Lower leg skin (tissue), 4 donors: Measurements from ENCODE around the gene DUSP5. TPM values are rescaled to one million over a fixed set of nuclear protein-coding genes. Genes with fewer than 3 reads are reported as not detected.

ENCODE experiments used
- DNase-seq, 2 donors: peaks; one replicate each; pipeline ENCODE4 v3.0.0-alpha.2; 2019; ENCODE audit warnings: low spot score in 2 of 2
- H3K4me3 ChIP-seq: fragments of 200-600 bp; sonication (generic); 2 replicates; pipeline ENCODE4 v1.5.1; 2017; ENCODE audit warnings: mild to moderate bottlenecking, low read depth; ENCODE audit not compliant: poor library complexity, severe bottlenecking
- POLR2A ChIP-seq, 2 donors: fragments of 450-650 bp; IDR thresholded peaks; one replicate each; pipeline ENCODE4 v1.6.1; 2016 to 2017; ENCODE audit warnings: antibody characterized with exemption in 2 of 2, mild to moderate bottlenecking in 1 of 2, moderate library complexity in 1 of 2
- WGBS, 2 donors: methylation state at CpG; one replicate each; pipeline ENCODE4 v1.1.5; 2018; 5-methylcytosine and 5-hydroxymethylcytosine counted together
- intact Hi-C: fragments of 100-400 bp; cut with DNase I; formaldehyde crosslinking; loops from one replicate; pipeline ENCODE4 v1.15.0; 2023; ENCODE audit warnings: low total_unique reads
- total RNA-seq, 4 donors: library from RNA; depleted of rRNA; stranded (reverse); fragments of >200 nt; gene quantifications; one replicate each; pipeline ENCODE4 v1.1.0, GENCODE V29; 2016
- TF ChIP-seq, protein P1 (sequence below), 3 donors: fragments of 450-650 bp; IDR thresholded peaks; one replicate each; pipeline ENCODE4 v1.5.1; 2016; ENCODE audit warnings: antibody characterized with exemption in 3 of 3, mild to moderate bottlenecking in 3 of 3, moderate library complexity in 2 of 3

The DUSP5 gene
- total RNA-seq, 4 donors from 2014 or later: 29.8 to 57.2 (median 32.9) TPM

DNA sequence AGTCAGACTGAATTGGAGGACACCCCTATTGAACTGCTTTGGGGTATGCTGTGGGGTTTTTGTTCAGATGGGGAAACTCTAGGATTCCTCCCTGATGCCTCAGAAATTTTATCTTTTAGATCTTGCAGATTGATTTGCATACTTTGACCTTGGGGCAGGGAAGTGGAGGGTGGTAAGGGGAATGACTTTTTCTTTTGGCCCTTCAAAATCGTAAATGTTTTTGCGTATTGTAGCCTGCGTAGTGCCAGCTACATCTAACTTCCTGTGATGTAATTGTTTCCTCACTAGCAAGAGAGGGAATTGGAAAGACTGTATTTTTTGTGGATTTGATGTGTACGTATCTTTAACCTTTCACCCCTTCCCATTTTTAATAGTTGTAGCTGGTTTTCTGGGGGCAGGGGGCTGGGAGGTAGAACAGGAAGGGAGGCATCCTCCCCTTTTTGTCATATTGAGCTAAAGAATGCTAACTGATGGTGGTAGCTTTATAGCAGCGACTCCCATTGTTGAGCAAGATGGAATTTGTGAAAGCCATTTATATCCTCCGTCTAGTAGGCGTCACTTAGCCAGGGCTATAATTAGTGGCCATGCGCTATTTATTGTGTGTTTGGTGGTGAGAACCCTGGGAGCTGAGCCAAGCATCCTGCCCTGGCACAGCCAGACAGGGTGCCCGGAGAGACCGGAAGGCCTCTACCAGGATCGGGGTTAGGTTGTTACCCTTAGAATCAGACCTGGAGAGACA lies 11.3 kb downstream of the DUSP5 start:
- 69 to 72% methylated on average over 11 of the region's 11 CpGs for WGBS, 2 donors
- H3K4me3 ChIP-seq: no peak overlapping the region
- DNase-seq: no peak
- intact Hi-C loops: no loop called here
- TF ChIP-seq, protein P1, sequence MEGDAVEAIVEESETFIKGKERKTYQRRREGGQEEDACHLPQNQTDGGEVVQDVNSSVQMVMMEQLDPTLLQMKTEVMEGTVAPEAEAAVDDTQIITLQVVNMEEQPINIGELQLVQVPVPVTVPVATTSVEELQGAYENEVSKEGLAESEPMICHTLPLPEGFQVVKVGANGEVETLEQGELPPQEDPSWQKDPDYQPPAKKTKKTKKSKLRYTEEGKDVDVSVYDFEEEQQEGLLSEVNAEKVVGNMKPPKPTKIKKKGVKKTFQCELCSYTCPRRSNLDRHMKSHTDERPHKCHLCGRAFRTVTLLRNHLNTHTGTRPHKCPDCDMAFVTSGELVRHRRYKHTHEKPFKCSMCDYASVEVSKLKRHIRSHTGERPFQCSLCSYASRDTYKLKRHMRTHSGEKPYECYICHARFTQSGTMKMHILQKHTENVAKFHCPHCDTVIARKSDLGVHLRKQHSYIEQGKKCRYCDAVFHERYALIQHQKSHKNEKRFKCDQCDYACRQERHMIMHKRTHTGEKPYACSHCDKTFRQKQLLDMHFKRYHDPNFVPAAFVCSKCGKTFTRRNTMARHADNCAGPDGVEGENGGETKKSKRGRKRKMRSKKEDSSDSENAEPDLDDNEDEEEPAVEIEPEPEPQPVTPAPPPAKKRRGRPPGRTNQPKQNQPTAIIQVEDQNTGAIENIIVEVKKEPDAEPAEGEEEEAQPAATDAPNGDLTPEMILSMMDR (IDR thresholded peaks at IDR 0.05): no peak
- no peak for TF ChIP-seq POLR2A (IDR thresholded peaks at IDR 0.05)

DNA sequence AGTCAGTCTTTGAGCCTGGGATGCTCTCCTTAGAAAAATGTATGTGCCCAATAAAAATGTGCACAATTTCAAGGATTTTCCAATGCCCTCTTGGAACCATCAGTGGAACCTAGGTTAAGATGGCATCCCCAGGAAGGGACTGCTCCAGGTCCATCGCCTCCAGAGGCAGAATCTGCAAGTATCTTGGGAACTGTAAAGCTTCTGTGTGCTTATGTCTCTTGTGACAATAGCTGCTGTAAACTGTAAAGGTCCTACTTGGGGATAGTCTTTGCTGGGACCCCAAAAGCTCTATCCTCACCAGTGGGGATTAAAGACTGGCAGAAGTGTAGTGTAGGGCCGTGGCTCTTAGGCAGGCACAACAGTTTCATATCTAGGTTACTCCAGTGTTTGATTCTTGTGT lies 11.9 kb downstream of the DUSP5 start:
- intact Hi-C loops: no loop called here
- no peak overlapping the region for H3K4me3 ChIP-seq
- no peak for DNase-seq
- 97 to 100% methylated on average over 2 of the region's 2 CpGs for WGBS, 2 donors
- TF ChIP-seq, protein P1 (IDR thresholded peaks at IDR 0.05): no peak
- no peak for TF ChIP-seq POLR2A (IDR thresholded peaks at IDR 0.05)

DNA sequence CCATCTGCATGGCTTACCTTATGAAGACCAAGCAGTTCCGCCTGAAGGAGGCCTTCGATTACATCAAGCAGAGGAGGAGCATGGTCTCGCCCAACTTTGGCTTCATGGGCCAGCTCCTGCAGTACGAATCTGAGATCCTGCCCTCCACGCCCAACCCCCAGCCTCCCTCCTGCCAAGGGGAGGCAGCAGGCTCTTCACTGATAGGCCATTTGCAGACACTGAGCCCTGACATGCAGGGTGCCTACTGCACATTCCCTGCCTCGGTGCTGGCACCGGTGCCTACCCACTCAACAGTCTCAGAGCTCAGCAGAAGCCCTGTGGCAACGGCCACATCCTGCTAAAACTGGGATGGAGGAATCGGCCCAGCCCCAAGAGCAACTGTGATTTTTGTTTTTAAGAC lies 12.4 kb downstream of the DUSP5 start:
- no peak overlapping the region for H3K4me3 ChIP-seq
- DNase-seq: no peak
- WGBS, 2 donors: 92 to 95% methylated on average over 9 of the region's 9 CpGs
- TF ChIP-seq, protein P1 (IDR thresholded peaks at IDR 0.05): no peak
- no peak for TF ChIP-seq POLR2A (IDR thresholded peaks at IDR 0.05)
- intact Hi-C loops: no loop called here

DNA sequence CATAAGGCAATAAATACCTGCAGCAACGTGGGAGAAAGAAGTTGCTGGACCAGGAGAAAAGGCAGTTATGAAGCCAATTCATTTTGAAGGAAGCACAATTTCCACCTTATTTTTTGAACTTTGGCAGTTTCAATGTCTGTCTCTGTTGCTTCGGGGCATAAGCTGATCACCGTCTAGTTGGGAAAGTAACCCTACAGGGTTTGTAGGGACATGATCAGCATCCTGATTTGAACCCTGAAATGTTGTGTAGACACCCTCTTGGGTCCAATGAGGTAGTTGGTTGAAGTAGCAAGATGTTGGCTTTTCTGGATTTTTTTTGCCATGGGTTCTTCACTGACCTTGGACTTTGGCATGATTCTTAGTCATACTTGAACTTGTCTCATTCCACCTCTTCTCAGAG lies 13.0 kb downstream of the DUSP5 start:
- 93 to 94% methylated on average over 3 of the region's 3 CpGs for WGBS, 2 donors
- no peak for DNase-seq

DNA sequence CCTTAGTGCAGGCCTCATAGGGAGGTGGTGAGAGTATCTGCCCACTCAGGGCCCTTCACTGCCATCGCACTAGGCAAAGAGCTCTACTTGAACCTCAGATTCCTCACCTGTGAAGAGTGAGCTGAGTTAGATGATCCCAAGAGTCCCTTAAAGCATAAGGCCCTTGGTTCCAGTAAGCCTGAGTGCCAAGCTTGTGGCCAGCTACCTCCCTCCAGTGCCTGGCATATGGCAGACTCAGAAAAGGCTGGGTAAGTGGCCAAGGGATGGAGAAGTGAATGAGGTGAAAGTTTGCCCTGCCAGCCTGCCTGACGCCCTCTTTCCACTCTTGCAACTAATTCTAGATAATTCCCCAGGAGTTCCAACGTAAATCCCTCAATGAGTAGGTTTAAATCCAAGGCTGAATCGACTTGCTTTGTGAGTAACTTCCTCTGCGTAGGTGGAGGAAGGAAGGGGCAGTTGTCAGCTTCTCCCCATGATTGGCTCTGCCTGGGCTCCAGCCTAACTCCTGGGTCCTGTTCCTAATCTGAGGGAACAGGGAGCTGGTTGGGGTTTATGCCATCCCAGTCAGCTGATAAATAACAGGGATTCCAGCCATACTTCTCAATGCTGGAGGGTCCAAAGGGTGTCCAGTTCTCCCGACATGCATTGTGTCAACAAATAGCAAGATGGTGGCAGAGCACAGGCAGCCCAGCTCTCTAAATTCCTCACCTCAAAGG lies 14.2 kb downstream of the DUSP5 start:
- DNase-seq: no peak
- no peak overlapping the region for H3K4me3 ChIP-seq
- intact Hi-C loops: no loop called here
- TF ChIP-seq, protein P1 (IDR thresholded peaks at IDR 0.05): no peak
- TF ChIP-seq POLR2A (IDR thresholded peaks at IDR 0.05): no peak
- 73 to 96% methylated on average over 6 of the region's 6 CpGs for WGBS, 2 donors

More for the DNA sequence above, 13.0 kb downstream of the DUSP5 start:
- TF ChIP-seq POLR2A (IDR thresholded peaks at IDR 0.05): no peak
- TF ChIP-seq, protein P1 (IDR thresholded peaks at IDR 0.05): no peak
- H3K4me3 ChIP-seq: no peak overlapping the region
- intact Hi-C loops: no loop called here
